WTC11 (cell line): Measurements from ENCODE around the gene ITPK1.

Experiments used
- CTCF ChIP-seq: fragments of 200-600 bp; IDR thresholded peaks from 2 replicates; pipeline ENCODE4 v1.8.0; 2022; ENCODE audit warnings: antibody characterized with exemption
- ESRRA ChIP-seq: sonication (generic); formaldehyde crosslinking; IDR thresholded peaks from 2 replicates; pipeline ENCODE4 v1.8.1; 2022; ENCODE audit warnings: mild to moderate bottlenecking, missing genetic modification reagents, borderline replicate concordance
- MAX ChIP-seq: sonication (generic); formaldehyde crosslinking; IDR thresholded peaks from 2 replicates; pipeline ENCODE4 v1.8.0; 2022; ENCODE audit warnings: mild to moderate bottlenecking, missing genetic modification reagents
- SP1 ChIP-seq: sonication (generic); formaldehyde crosslinking; conservative IDR thresholded peaks from 2 replicates; pipeline ENCODE4 v1.8.1; 2022; ENCODE audit warnings: missing genetic modification reagents
- TCF7 ChIP-seq: sonication (generic); formaldehyde crosslinking; IDR thresholded peaks from 2 replicates; pipeline ENCODE4 v1.8.0; 2022; ENCODE audit warnings: mild to moderate bottlenecking, low read depth, missing genetic modification reagents, moderate library complexity
- TEAD4 ChIP-seq: sonication (generic); formaldehyde crosslinking; IDR thresholded peaks from 2 replicates; pipeline ENCODE4 v1.8.0; 2022; ENCODE audit warnings: mild to moderate bottlenecking, missing genetic modification reagents
- ZNF121 ChIP-seq: sonication (generic); formaldehyde crosslinking; IDR thresholded peaks from 2 replicates; pipeline ENCODE4 v1.8.0; 2023; ENCODE audit warnings: missing genetic modification reagents

- TF ChIP-seq CTCF (no peak), ZNF121 (CRISPR knock-in tag) (no peak), SP1 (CRISPR knock-in tag) (no peak), MAX (CRISPR knock-in tag) (no peak), TEAD4 (no peak), TCF7 (CRISPR knock-in tag) (no peak), ESRRA (CRISPR knock-in tag) (no peak)
Observed at GRCh38 chr14:92923744-92924103, 192.0 kb downstream of the ITPK1 start.
